ENCODE measurements around the gene AKR1E2. TPM values are rescaled to one million over a fixed set of nuclear protein-coding genes. Genes with fewer than 3 reads are reported as not detected.

AKR1E2 gene
- total RNA-seq, 2 donors from 2014 or later = 0.26 to 14.5 TPM

DNA sequence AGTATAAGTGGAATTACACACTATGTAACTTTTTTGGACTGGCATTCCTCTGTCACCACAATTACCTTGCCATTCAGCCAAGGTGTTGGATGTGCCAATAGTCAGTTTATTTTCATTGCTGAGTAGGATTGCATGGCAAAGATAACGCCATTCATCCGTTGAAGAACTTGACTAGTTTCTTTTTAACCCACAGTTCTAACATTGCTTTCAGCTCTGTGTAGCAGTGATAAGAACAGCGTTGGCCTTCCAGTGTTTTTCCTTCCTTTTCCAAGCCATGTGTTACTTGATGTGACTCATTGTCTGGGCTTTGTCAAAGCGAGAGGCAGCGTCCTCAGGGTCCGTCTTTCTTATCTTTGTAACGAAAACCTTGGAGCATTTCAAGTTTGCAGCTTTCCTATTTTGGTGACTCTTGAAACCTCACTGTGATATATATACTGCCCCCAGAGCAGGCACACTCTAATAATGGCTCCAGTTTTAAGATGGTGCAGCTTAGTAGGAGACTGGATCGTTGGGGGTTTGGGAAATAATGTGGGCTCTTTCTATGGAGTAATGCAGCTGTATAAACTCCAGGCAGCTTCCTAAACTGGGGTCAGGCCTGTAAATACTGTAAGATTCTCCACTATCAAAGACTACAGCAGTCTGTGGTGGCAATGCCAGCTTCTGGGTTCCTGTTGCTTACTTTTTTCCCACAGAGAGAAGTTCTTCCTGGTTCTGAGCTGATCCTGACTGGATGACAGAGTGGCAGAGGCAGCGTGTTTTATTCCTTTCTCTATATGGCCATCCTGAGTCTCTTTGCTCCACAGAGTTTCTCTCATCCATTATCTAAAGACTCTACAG is 41.7 kb downstream of the AKR1E2 start:
- no peak for TF ChIP-seq POLR2A (IDR thresholded peaks at IDR 0.05)
- TF ChIP-seq, protein P1, sequence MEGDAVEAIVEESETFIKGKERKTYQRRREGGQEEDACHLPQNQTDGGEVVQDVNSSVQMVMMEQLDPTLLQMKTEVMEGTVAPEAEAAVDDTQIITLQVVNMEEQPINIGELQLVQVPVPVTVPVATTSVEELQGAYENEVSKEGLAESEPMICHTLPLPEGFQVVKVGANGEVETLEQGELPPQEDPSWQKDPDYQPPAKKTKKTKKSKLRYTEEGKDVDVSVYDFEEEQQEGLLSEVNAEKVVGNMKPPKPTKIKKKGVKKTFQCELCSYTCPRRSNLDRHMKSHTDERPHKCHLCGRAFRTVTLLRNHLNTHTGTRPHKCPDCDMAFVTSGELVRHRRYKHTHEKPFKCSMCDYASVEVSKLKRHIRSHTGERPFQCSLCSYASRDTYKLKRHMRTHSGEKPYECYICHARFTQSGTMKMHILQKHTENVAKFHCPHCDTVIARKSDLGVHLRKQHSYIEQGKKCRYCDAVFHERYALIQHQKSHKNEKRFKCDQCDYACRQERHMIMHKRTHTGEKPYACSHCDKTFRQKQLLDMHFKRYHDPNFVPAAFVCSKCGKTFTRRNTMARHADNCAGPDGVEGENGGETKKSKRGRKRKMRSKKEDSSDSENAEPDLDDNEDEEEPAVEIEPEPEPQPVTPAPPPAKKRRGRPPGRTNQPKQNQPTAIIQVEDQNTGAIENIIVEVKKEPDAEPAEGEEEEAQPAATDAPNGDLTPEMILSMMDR (IDR thresholded peaks at IDR 0.05) = no peak
- peaks cover 12% of the 10 kb centered on the region for H3K4me1 ChIP-seq
- DNase-seq (no peak), ATAC-seq (peak; percentile 62)
- intact Hi-C loops (cut with DNase I) = no loop called here
- no peaks in the 10 kb centered on the region for H3K27me3 ChIP-seq
- H3K36me3 ChIP-seq (replicated peaks in 1 of 2; ENCODE audit: insufficient read depth in 1 of 2, low read depth in 2 of 2) = no peaks in the 10 kb centered on the region
- peak overlapping the region in 1 of 4 donors; percentile 15 for H3K27ac ChIP-seq
- 37 to 53% methylated on average over 9 of the region's 9 CpGs for WGBS, 2 donors
- H3K9me3 ChIP-seq = no peaks in the 10 kb centered on the region
- H3K4me3 ChIP-seq = no peak overlapping the region

DNA sequence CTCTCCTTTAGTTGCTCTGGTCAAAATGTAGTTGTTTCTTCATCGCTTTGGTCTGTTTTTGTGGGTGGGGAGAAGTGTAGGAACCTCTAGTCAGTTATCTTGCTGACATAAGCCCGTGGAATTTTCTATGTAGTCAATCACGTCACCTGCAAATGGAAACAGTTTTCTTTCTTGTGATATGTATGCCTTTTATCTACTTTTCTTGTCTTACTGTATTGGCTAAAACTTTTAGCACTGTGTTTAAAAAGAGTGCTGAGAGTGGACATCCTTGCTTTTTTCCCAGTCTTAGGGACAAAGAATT is 42.3 kb downstream of the AKR1E2 start:
- H3K36me3 ChIP-seq (replicated peaks in 1 of 2; ENCODE audit: insufficient read depth in 1 of 2, low read depth in 2 of 2) = no peaks in the 10 kb centered on the region
- peaks cover 12% of the 10 kb centered on the region for H3K4me1 ChIP-seq
- TF ChIP-seq, protein P1 (IDR thresholded peaks at IDR 0.05) = no peak
- no peak for TF ChIP-seq POLR2A (IDR thresholded peaks at IDR 0.05)
- WGBS, 2 donors = 33 to 58% methylated on average over 3 of the region's 3 CpGs
- peak overlapping the region in 1 of 4 donors; percentile 15 for H3K27ac ChIP-seq
- DNase-seq = no peak
- H3K27me3 ChIP-seq = no peaks in the 10 kb centered on the region
- intact Hi-C loops (cut with DNase I) = no loop called here
- H3K9me3 ChIP-seq = no peaks in the 10 kb centered on the region
- no peak overlapping the region for H3K4me3 ChIP-seq
- no peak for ATAC-seq

DNA sequence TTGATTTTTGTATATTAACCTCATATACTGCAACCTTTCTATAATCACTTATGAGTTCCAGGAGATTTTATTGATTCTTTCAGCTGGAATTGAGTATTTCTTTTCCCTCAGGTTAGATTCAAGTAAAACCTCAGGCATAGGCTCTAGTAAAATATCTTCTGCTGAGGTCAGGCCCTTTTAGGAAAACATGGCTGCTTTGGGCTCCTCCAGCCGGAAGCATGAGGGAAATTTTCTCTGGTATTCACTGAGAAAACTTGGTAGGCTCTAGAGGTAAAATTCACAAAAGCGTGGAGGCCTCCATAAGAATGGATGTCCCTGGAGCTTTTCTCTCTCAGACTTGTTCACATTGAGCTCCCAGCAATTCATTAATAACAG is 56.7 kb downstream of the AKR1E2 start:
- Histone ChIP-seq H3K4me3 (no peak overlapping the region), H3K4me1 (no peaks in the 10 kb centered on the region), H3K27me3 (no peaks in the 10 kb centered on the region), H3K36me3 (replicated peaks in 1 of 2; ENCODE audit: insufficient read depth in 1 of 2, low read depth in 2 of 2) (no peaks in the 10 kb centered on the region), H3K27ac (no peak overlapping the region), H3K9me3 (no peaks in the 10 kb centered on the region)
- WGBS, 2 donors = 81 to 85% methylated on average over 2 of the region's 2 CpGs
- no peak for ATAC-seq
- intact Hi-C loops (cut with DNase I) = no loop called here
- no peak for DNase-seq
- TF ChIP-seq, protein P1 (IDR thresholded peaks at IDR 0.05) = no peak
- TF ChIP-seq POLR2A (IDR thresholded peaks at IDR 0.05) = no peak

DNA sequence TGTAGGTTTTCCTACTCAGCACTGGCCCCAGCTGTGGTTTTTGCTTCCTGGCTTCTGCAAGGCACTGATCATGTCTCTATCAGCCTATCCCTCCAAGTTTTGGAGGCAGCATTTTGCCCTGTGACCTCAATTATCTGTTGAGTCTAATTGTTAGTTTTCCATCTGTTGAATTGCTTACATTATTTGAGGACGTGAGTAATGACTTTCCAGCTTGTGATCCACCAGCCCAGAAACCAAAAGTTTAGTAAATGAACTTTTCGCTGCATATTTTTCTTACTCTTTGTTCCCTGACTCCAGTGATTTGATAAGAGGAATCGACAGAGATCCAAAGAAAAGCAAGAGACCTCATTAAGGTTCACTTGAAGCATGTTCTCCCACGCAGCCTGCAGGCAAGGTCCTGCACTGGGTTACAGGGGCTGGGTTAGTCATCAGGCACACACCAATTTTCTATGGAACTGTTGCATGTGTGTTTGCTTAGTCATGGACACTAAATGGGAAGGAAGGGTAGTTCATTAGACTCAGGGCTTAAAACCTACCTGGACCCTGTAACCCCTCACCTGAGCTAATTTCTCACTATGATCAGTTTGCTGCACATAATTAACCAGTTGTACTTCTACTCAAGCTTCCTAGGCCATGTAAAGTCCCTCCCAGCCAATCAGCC is 57.2 kb downstream of the AKR1E2 start:
- no peak overlapping the region for H3K4me3 ChIP-seq
- H3K27ac ChIP-seq = no peak overlapping the region
- TF ChIP-seq POLR2A (IDR thresholded peaks at IDR 0.05) = no peak
- TF ChIP-seq, protein P1 (IDR thresholded peaks at IDR 0.05) = no peak
- ATAC-seq = no peak
- H3K9me3 ChIP-seq = no peaks in the 10 kb centered on the region
- DNase-seq = peak in 1 of 4 donors; percentile 9
- WGBS, 2 donors = 76 to 83% methylated on average over 4 of the region's 4 CpGs
- no peaks in the 10 kb centered on the region for H3K36me3 ChIP-seq (replicated peaks in 1 of 2; ENCODE audit: insufficient read depth in 1 of 2, low read depth in 2 of 2)
- H3K27me3 ChIP-seq = no peaks in the 10 kb centered on the region
- no peaks in the 10 kb centered on the region for H3K4me1 ChIP-seq
- intact Hi-C loops (cut with DNase I) = no loop called here

Data from body of pancreas (tissue), 4 donors.